GM21423 (cell line): ENCODE results near the gene PRKACA.

Experiments used
- ATAC-seq: cut with Tn5 transposase; IDR thresholded peaks from one replicate; pipeline ENCODE4 v1.9.1; 2021; ENCODE audit warnings: mild to moderate bottlenecking, moderate library complexity; ENCODE audit not compliant: unreplicated experiment

The PRKACA gene

GRCh38 chr19:14096272-14096992 lies 21.1 kb downstream of the PRKACA start:
- ATAC-seq: no peak

- no peak for ATAC-seq
Observed at GRCh38 chr19:14094854-14095253, 22.7 kb downstream of the PRKACA start.

- no peak for ATAC-seq
Observed at GRCh38 chr19:14093117-14093823, 24.3 kb downstream of the PRKACA start.

- peak; percentile 5 for ATAC-seq
Observed at GRCh38 chr19:14091813-14092462, 25.6 kb downstream of the PRKACA start.

GRCh38 chr19:14091081-14091812 lies 26.3 kb downstream of the PRKACA start:
- peak; percentile 57 for ATAC-seq

- ATAC-seq: peak; percentile 40
Observed at GRCh38 chr19:14090509-14091080, 27.0 kb downstream of the PRKACA start, which contains the start of gene SAMD1. SAMD1 (minus strand) TSS chr19:14090751.

- ATAC-seq: no peak
Observed at GRCh38 chr19:14089662-14090508, 27.7 kb downstream of the PRKACA start.

- no peak for ATAC-seq
Observed at GRCh38 chr19:14089412-14089661, 28.2 kb downstream of the PRKACA start.

GRCh38 chr19:14088634-14089411 lies 28.7 kb downstream of the PRKACA start:
- ATAC-seq: no peak

GRCh38 chr19:14086098-14086497 lies 31.5 kb downstream of the PRKACA start:
- no peak for ATAC-seq

GRCh38 chr19:14085309-14085995 lies 32.1 kb downstream of the PRKACA start, which contains the start of gene C19orf67:
C19orf67 (minus strand) TSS chr19:14085783; CDS start chr19:14085627, 156 bp downstream.
- no peak for ATAC-seq

- no peak for ATAC-seq
Observed at GRCh38 chr19:14082675-14082960, 34.9 kb downstream of the PRKACA start.

GRCh38 chr19:14081797-14082674 lies 35.5 kb downstream of the PRKACA start:
- peak; percentile 14 for ATAC-seq

- peak; percentile 86 for ATAC-seq
Observed at GRCh38 chr19:14080887-14081796, 36.4 kb downstream of the PRKACA start.

GRCh38 chr19:14078411-14078810 lies 39.2 kb downstream of the PRKACA start:
- ATAC-seq: no peak

- no peak for ATAC-seq
Observed at GRCh38 chr19:14073925-14074838, 43.4 kb downstream of the PRKACA start.
